Uterus (tissue), 2 donors: ENCODE measurements around the gene MET.

ENCODE experiments used
- POLR2A ChIP-seq, 2 donors: fragments of 450-650 bp; IDR thresholded peaks; one replicate each; pipeline ENCODE4 v1.6.1; 2016; ENCODE audit warnings: antibody characterized with exemption in 2 of 2, mild to moderate bottlenecking in 1 of 2, moderate library complexity in 1 of 2
- TF ChIP-seq, protein P1 (sequence below), 4 experiments: fragments of 200-600 bp in 2 of 4; fragments of 450-650 bp in 2 of 4; sonication (generic) in 2 of 4; IDR thresholded peaks; one replicate each; pipeline ENCODE4 v1.5.1; 2016 to 2019; ENCODE audit warnings: antibody characterized with exemption in 4 of 4, mild to moderate bottlenecking in 2 of 4, moderate library complexity in 1 of 4

DNA sequence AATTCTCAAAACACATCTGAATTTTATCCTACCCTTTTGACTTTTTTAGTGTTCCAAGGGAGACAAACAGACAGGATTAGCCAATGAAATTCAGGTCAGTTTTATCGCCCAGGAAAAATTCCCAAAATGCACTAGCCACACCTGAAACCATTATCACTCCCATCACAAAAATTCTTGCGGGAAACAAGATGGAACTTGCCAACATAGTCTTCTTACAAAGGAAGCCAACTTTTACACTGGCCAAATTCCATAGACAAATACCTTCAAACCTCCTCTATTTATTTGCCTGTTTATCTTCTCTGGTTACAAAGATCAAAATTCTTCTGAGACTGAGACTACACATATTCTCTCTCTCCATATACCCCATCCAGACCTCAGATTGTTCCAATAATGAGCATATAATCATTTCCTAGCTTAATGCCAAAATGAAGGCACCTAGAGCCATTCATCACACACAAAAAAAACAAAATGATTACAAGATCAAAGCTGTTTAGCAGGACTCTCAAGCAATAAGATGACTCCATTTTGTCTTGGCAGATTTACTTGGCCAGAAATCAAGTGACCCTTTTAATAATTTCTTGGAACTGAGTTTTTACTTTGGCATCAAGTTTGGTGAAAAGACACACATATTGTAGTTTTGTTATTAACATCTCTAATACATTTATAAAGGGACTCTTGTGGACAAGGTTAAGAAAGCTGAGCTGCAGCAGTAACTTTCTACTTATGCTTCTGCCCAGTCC lies 30.2 kb downstream of the MET start:
- no peak for TF ChIP-seq POLR2A (IDR thresholded peaks at IDR 0.05)
- TF ChIP-seq, protein P1, sequence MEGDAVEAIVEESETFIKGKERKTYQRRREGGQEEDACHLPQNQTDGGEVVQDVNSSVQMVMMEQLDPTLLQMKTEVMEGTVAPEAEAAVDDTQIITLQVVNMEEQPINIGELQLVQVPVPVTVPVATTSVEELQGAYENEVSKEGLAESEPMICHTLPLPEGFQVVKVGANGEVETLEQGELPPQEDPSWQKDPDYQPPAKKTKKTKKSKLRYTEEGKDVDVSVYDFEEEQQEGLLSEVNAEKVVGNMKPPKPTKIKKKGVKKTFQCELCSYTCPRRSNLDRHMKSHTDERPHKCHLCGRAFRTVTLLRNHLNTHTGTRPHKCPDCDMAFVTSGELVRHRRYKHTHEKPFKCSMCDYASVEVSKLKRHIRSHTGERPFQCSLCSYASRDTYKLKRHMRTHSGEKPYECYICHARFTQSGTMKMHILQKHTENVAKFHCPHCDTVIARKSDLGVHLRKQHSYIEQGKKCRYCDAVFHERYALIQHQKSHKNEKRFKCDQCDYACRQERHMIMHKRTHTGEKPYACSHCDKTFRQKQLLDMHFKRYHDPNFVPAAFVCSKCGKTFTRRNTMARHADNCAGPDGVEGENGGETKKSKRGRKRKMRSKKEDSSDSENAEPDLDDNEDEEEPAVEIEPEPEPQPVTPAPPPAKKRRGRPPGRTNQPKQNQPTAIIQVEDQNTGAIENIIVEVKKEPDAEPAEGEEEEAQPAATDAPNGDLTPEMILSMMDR (IDR thresholded peaks at IDR 0.05), result no peak
